GM21381 (cell line): ENCODE data around the gene GSDMA.

Experiments
- ATAC-seq: cut with Tn5 transposase; IDR thresholded peaks from one replicate; pipeline ENCODE4 v1.9.1; 2021; ENCODE audit warnings: mild to moderate bottlenecking, moderate library complexity; ENCODE audit not compliant: unreplicated experiment

The GSDMA gene, protein sequence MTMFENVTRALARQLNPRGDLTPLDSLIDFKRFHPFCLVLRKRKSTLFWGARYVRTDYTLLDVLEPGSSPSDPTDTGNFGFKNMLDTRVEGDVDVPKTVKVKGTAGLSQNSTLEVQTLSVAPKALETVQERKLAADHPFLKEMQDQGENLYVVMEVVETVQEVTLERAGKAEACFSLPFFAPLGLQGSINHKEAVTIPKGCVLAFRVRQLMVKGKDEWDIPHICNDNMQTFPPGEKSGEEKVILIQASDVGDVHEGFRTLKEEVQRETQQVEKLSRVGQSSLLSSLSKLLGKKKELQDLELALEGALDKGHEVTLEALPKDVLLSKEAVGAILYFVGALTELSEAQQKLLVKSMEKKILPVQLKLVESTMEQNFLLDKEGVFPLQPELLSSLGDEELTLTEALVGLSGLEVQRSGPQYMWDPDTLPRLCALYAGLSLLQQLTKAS

GRCh38 chr17:39962642-39963220, at the start of gene GSDMA:
GSDMA (plus strand) TSS chr17:39963004; CDS start chr17:39965688, 2,684 bp downstream.
- ATAC-seq: no peak

DNA sequence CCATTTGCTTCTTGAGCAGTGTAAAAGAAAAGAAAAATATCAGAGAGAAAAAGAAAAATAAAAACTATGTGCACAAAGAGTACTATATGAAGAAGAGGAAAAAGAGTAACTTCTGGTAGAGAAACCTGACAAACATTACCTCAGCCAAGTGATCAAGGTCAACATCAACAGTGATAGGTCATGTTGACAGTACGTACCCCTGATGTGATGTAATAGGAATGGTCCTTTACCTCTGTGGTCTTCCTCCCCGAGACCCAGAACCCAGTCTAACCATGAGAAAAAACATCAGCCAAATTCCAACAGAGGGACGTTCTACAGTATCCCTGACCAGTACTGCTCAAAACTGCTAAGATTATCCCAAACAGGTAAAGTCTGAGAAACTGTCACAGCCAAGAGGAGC, 48.8 kb upstream of the GSDMA start:
- no peak for ATAC-seq

- ATAC-seq: no peak
Observed at GRCh38 chr17:39915559-39915958, 47.2 kb upstream of the GSDMA start.

DNA sequence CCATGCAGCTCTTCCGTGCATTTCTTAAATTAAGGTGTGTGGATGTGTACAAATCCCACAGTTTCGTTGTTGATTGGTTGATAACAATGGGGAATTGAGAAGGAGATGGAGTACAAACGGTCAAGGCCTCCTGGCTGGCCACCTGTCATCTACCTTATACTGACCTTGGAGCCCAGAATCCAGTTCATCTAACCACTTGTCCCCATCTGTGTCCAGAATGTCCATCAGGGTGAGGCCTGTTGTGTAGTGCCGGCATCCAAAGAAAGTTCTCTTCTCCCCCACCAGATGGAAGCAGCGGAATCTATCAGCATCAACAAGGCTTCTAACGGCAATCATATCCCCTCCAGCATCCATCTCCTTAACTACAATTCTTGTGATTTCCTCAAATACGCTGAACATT, 45.9 kb upstream of the GSDMA start:
- no peak for ATAC-seq

GRCh38 chr17:39919087-39919683, 43.6 kb upstream of the GSDMA start:
- no peak for ATAC-seq

DNA sequence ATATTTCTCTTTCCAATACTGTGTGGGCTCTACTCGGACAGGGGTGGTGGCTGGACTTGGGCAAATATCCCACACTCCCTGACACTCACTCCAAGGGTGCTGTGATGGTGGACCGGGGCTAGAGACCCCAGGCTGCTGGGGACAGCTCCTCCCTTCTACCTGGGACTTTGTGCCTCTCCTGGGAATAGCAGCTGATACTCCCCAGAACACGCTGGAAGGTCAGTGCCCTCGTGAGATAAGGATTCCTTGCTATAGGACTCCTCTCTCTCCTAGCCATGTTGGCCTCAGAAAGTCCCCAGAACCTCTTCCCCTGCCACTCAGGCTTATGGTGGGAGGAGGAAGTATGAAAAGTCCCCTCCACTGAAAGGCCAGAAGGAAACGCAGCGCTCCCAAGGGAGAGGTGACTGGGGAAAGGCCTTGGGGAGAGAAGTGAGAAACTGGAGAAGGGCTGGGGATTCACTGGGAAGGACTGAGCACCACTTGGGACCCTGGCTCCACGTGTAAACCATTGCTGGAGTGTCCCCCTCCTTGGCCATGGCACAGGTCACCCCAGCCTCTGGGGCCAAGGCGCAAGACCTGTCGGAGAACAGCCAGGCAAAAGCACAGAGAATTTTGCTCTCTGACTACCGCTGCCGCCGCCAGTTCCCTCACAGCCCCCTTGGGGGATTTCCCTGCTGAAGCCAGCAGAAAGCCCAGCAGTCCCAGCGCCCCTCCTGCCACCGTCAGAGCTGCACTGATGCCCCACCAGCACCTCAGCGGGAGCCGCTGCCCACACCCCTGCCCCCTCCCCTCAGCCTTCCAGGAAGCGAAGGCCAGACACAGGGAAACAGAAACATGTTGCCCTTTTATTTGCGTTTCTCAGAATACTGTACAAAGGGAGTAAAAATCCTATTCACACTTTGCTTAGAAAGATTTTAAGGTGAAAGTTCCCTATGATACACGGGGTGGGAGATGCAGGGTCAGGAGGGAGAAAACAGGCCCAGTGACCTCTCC, 42.3 kb upstream of the GSDMA start:
- ATAC-seq: no peak

DNA sequence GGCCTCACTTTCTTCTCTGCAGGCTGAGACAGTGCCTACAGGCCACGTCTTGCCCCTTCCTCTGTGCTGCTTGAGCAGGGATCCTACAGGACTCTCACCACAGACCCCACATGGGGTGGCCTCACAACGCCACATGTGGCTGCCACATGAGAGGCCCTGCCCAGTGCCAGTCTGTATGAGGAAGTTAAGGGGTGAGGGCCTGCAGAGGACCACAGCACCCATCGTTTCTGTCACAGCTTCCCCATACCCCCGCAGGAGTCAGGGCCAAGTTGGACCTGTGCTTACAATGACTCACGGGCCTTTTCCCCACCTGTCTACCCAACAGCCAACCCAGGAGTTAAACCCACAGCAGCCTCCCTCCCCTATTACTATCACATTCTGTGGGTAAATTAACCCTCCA, 41.5 kb upstream of the GSDMA start:
- no peak for ATAC-seq

GRCh38 chr17:39922006-39922405, 40.8 kb upstream of the GSDMA start:
- ATAC-seq: no peak

DNA sequence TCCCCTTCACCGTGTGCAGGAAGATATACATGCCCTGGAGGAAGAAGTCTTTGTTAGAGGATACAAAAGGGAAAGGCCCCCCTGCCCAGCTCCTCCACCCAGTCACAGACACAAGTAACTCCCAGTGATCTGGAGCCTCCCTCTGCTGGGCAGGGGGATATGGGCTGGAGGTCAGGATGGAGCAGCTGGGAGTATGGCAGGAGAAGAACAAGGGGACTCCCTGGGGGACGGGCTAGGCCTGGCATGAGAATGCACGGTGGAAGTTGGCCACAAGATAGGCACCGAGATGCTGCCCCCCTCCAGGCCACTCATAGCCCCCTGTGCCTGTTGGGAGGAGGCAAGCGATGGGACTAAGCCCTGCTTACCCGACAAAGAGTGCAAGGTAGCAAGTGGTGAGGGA, 39.6 kb upstream of the GSDMA start:
- no peak for ATAC-seq

GRCh38 chr17:39923836-39924690, 38.7 kb upstream of the GSDMA start:
- no peak for ATAC-seq

GRCh38 chr17:39924691-39925055, 38.1 kb upstream of the GSDMA start:
- no peak for ATAC-seq

GRCh38 chr17:39925282-39926134, 37.3 kb upstream of the GSDMA start:
- ATAC-seq: no peak

GRCh38 chr17:39926135-39926587, 36.6 kb upstream of the GSDMA start:
- ATAC-seq: no peak

DNA sequence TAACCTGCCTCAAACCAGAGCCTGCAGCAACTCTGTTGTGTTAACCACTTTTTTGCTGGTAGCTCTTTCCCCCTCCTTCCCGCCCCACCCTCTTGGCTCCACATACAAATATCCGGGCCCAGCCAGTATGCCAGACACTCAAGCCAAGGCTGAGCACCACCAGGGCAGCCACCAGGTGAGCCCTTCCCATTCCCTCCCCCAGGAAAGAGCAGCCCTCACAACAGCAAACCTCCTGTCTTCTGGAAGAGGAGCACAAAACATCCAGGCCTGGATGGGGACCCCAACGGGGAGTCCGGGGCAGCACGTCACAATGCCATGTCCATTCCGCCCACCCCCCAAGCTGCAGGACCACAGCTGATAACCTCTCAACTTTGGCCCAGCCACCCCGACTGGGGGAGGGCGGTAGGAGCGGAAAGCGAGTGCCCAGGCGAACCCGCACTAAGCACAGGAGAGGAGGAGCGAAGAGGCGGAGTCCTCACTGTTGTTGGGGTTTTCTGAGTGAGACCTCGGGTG, 36.2 kb upstream of the GSDMA start:
- peak; percentile 26 for ATAC-seq

- peak; percentile 70 for ATAC-seq
Observed at GRCh38 chr17:39927101-39927928, 35.5 kb upstream of the GSDMA start, which contains the start of the genes LRRC3C and ORMDL3. LRRC3C (plus strand) TSS chr17:39927732; CDS start chr17:39941524, 13,792 bp downstream. ORMDL3 (minus strand) TSS chr17:39927601; CDS start chr17:39924203, 3,398 bp downstream.

GRCh38 chr17:39927929-39928857, 34.6 kb upstream of the GSDMA start:
- ATAC-seq: peak; percentile 2
